Transverse colon (tissue), 4 donors: ENCODE measurements around the gene TOMM34. TPM values are rescaled to one million over a fixed set of nuclear protein-coding genes. Genes with fewer than 3 reads are reported as not detected.

ENCODE experiments used
- DNase-seq: peaks from one replicate; pipeline ENCODE4 v3.0.0-alpha.2; 2019
- H3K27ac ChIP-seq, 4 donors: fragments of 200-600 bp; sonication (generic); 2 replicates each; pipeline ENCODE4 v1.5.1; 2016 to 2018; ENCODE audit warnings: inconsistent platforms in 4 of 4
- H3K27me3 ChIP-seq: fragments of 200-600 bp; sonication (generic); 2 replicates; pipeline ENCODE4 v1.5.1; 2017; ENCODE audit warnings: inconsistent platforms
- H3K36me3 ChIP-seq, 4 donors: fragments of 200-600 bp; sonication (generic); 2 replicates each; pipeline ENCODE4 v1.5.1; 2017 to 2019; ENCODE audit warnings: inconsistent platforms in 4 of 4
- H3K4me1 ChIP-seq, 4 donors: fragments of 200-600 bp; sonication (generic); 2 replicates each; pipeline ENCODE4 v1.5.1; 2017 to 2020; ENCODE audit warnings: inconsistent platforms in 4 of 4
- H3K4me3 ChIP-seq, 4 donors: fragments of 200-600 bp; sonication (generic); 1 replicate in 1 of 4; 2 replicates in 3 of 4; pipeline versions ENCODE4 v1.5.1 to v1.6.1; 2017 to 2019; ENCODE audit warnings: inconsistent platforms in 4 of 4
- H3K9me3 ChIP-seq, 2 donors: fragments of 200-600 bp; sonication (generic); 2 replicates each; pipeline ENCODE4 v1.5.1; 2017 to 2019; ENCODE audit warnings: inconsistent platforms in 2 of 2
- EP300 ChIP-seq: sonication (generic); formaldehyde crosslinking; IDR thresholded peaks from one replicate; pipeline ENCODE4 v1.6.1; 2017; ENCODE audit warnings: antibody characterized with exemption, low read depth
- POLR2A ChIP-seq: fragments of 450-650 bp; IDR thresholded peaks from one replicate; pipeline ENCODE4 v1.6.1; 2016; ENCODE audit warnings: antibody characterized with exemption, mild to moderate bottlenecking, moderate library complexity
- POLR2AphosphoS5 ChIP-seq, 3 donors: sonication (generic); formaldehyde crosslinking; IDR thresholded peaks; one replicate each; pipeline ENCODE4 v1.6.1; 2016; ENCODE audit warnings: antibody characterized with exemption in 3 of 3
- WGBS, 2 donors: methylation state at CpG; one replicate each; pipeline ENCODE4 v1.1.5; 2018; ENCODE audit warnings: low coverage in 1 of 2; 5-methylcytosine and 5-hydroxymethylcytosine counted together
- in situ Hi-C, 4 donors: fragments of 200-750 bp; cut with MboI; loops; one replicate each; pipeline versions ENCODE4 v1.15.0 to v1.15.1; 2017; ENCODE audit warnings: low sequenced_read_pairs in 3 of 4, low pct_ligation_motif_present in 1 of 4, low pct_unique_long_range_greater_than_20kb in 1 of 4
- intact Hi-C: fragments of 100-400 bp; cut with DNase I; formaldehyde crosslinking; loops from one replicate; pipeline ENCODE4 v1.15.1; 2023; ENCODE audit warnings: low total_unique reads
- total RNA-seq, 4 donors: library from RNA; depleted of rRNA; stranded (reverse); fragments of >200 nt; gene quantifications; one replicate each; pipeline ENCODE4 v1.1.0, GENCODE V29; 2016
- TF ChIP-seq, protein P1 (sequence below), 5 experiments: fragments of 200-600 bp in 3 of 5; fragments of 450-650 bp in 2 of 5; sonication (generic) in 3 of 5; IDR thresholded peaks; 1 replicate in 2 of 5; 2 replicates in 3 of 5; pipeline ENCODE4 v1.5.1; 2016 to 2017; ENCODE audit warnings: antibody characterized with exemption in 5 of 5, inconsistent platforms in 3 of 5, mild to moderate bottlenecking in 2 of 5, moderate library complexity in 1 of 5

TOMM34 gene
- total RNA-seq, 4 donors from 2014 or later = 1.2 to 14.8 (median 9.4) TPM

DNA sequence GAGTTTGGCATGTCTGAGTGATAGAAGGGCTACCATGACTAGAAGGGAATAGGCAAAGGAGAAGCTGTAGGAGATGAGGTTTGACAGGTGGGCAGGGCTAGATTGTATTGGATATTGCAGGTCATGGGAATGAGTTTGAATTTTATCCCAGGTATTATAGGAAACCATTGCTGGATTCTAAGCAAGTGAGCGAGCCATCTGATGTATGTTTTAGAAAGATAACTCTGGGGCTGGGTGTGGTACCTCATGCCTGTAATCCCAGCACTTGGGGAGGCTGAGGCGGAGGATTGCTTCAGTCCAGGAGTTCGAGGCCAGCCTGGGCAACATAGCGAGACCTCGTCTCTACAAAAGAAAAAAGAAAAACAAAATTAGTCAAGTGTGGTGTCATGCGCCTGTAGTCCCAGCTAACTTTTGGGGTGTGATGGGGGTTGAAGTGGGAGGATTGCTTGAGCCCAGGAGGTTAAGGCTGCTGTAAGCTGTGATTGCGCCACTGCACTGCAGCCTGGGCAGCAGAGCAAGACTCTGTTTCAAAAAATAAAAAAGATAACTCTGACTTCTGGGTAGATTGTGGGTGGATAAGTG, 23.0 kb upstream of the TOMM34 start:
- DNase-seq = no peak
- peaks cover 0 to 10% (median 0%) of the 10 kb centered on the region in 4 donors for H3K4me1 ChIP-seq
- no peak overlapping the region for H3K27ac ChIP-seq
- WGBS, 2 donors = 91 to 95% methylated on average over 7 of the region's 7 CpGs
- peaks cover 0 to 37% (median 16%) of the 10 kb centered on the region in 4 donors for H3K36me3 ChIP-seq
- H3K27me3 ChIP-seq = no peaks in the 10 kb centered on the region
- intact Hi-C loops (no loop called here), in situ Hi-C loops (no loop called here)
- TF ChIP-seq, protein P1, sequence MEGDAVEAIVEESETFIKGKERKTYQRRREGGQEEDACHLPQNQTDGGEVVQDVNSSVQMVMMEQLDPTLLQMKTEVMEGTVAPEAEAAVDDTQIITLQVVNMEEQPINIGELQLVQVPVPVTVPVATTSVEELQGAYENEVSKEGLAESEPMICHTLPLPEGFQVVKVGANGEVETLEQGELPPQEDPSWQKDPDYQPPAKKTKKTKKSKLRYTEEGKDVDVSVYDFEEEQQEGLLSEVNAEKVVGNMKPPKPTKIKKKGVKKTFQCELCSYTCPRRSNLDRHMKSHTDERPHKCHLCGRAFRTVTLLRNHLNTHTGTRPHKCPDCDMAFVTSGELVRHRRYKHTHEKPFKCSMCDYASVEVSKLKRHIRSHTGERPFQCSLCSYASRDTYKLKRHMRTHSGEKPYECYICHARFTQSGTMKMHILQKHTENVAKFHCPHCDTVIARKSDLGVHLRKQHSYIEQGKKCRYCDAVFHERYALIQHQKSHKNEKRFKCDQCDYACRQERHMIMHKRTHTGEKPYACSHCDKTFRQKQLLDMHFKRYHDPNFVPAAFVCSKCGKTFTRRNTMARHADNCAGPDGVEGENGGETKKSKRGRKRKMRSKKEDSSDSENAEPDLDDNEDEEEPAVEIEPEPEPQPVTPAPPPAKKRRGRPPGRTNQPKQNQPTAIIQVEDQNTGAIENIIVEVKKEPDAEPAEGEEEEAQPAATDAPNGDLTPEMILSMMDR (IDR thresholded peaks at IDR 0.05) = no peak
- TF ChIP-seq EP300 (no peak), POLR2A (no peak), POLR2AphosphoS5 (IDR thresholded peaks at IDR 0.05) (no peak)
- no peak overlapping the region for H3K4me3 ChIP-seq
- H3K9me3 ChIP-seq = no peaks in the 10 kb centered on the region

DNA sequence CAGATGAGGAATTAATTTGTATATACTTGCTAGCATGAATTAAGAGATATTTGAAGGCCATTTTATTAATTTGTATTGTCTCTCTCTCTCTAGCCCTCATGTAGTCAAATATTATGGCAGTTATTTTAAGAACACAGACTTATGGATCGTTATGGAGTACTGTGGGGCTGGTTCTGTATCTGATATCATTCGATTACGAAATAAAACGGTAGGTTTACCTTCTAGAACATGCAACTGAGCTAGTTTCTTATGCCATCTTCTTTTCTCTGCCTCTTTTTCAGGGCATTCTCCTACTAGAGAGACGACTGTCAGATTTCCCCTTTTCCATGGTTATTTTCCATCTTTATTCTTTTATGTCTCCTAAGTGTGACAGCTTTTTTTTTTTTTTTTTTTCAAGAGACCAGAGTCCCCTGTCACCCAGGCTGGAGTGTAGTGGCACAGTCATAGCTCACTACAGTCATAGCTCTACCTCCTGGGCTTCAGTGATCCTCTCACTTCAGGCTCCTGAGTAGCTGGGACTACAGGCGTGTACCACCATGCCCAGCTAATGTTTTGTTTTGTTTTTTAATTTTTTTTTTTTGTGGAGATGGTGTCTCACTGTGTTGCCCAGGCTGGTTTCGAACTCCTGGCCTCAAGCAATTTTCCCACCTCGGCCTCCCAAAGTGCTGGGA, 21.7 kb upstream of the TOMM34 start:
- WGBS, 2 donors = 93 to 95% methylated on average over 6 to 8 of the region's 8 CpGs
- Histone ChIP-seq H3K9me3 (no peaks in the 10 kb centered on the region), H3K4me3 (no peak overlapping the region), H3K36me3 (peaks cover 0 to 31% (median 14%) of the 10 kb centered on the region in 4 donors), H3K27ac (no peak overlapping the region), H3K27me3 (no peaks in the 10 kb centered on the region), H3K4me1 (peaks cover 0 to 10% (median 0%) of the 10 kb centered on the region in 4 donors)
- in situ Hi-C loops = no loop called here
- DNase-seq = no peak
- no peak for TF ChIP-seq POLR2A
- no peak for TF ChIP-seq POLR2AphosphoS5 (IDR thresholded peaks at IDR 0.05)
- TF ChIP-seq, protein P1 (IDR thresholded peaks at IDR 0.05) = no peak
- TF ChIP-seq EP300 = no peak
- intact Hi-C loops = no loop called here

DNA sequence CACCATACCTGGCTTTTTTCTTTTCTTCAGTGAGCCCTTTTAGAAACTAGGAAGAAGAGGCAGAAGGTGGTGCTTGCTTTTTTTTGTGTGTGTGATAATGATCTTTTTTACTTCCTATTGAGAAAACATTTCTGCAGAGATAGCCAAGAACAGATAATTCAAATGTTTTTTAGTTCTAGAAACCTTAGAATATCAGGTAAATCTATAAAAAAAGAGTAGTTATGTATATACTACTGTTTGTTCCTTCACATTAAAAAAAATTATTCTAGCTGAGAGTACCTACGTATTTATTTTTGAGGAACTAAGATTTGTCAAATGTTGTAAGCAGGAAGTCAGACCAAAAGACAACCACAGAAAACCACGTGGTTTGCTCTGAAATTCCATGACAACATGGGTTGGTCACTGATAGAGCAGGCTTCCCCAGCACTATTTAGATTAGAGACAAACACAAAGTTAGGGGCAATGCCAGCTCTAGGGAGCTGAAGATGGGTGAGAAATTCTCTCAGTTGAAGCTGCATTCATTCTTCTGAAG, 19.0 kb upstream of the TOMM34 start:
- Histone ChIP-seq H3K4me3 (no peak overlapping the region), H3K4me1 (peaks cover 0 to 10% (median 0%) of the 10 kb centered on the region in 4 donors), H3K36me3 (peaks cover 0 to 40% (median 19%) of the 10 kb centered on the region in 4 donors), H3K9me3 (no peaks in the 10 kb centered on the region), H3K27me3 (no peaks in the 10 kb centered on the region), H3K27ac (peak overlapping the region; percentile 65 to 82 (median 74))
- 32 to 47% methylated on average over 2 of the region's 2 CpGs for WGBS, 2 donors
- in situ Hi-C loops = no loop called here
- intact Hi-C loops = no loop called here
- DNase-seq = peak; percentile 46
- peak in 1 of 3 donors; percentile 21 for TF ChIP-seq POLR2AphosphoS5 (IDR thresholded peaks at IDR 0.05)
- TF ChIP-seq, protein P1 (IDR thresholded peaks at IDR 0.05) = no peak
- TF ChIP-seq POLR2A = no peak
- no peak for TF ChIP-seq EP300

DNA sequence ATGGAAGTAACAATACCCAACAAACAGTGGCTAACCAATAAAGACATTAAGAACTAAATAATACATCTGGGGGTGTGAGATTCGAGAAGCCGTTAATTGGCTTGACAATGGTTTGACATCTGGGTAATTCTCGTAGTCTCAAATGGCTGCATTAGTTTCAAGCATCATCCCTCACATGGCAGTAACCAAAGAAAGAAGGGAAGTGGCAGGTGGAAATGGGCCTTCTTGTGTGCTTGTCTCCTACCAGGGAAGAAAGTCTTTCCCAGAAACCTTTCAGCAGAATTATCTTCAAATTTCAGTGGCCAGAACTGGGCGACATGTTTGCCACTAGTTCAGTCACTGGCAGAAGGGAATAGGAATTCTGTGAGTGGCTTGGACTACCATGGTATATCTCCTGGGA, 16.5 kb upstream of the TOMM34 start:
- H3K27me3 ChIP-seq = no peaks in the 10 kb centered on the region
- H3K36me3 ChIP-seq = peaks cover 0 to 37% (median 17%) of the 10 kb centered on the region in 4 donors
- H3K9me3 ChIP-seq = no peaks in the 10 kb centered on the region
- intact Hi-C loops = no loop called here
- in situ Hi-C loops = no loop called here
- H3K27ac ChIP-seq = no peak overlapping the region
- TF ChIP-seq POLR2A (no peak), POLR2AphosphoS5 (IDR thresholded peaks at IDR 0.05) (no peak), EP300 (no peak)
- TF ChIP-seq, protein P1 (IDR thresholded peaks at IDR 0.05) = no peak
- no peak overlapping the region for H3K4me3 ChIP-seq
- H3K4me1 ChIP-seq = peaks cover 0 to 28% (median 3%) of the 10 kb centered on the region in 4 donors
- 95 to 96% methylated on average over 4 of the region's 4 CpGs for WGBS, 2 donors
- no peak for DNase-seq
